ENCODE data around the gene RPS6KC1. TPM values are rescaled to one million over a fixed set of nuclear protein-coding genes. Genes with fewer than 3 reads are reported as not detected.
A peak's percentile ranks its signal among the peaks of the same experiment; 100 is the strongest.

The RPS6KC1 gene
- total and polyA plus RNA-seq, 9 of the 15 experiments (the other 6 are each of a cell fraction or from before 2014, with no cell fraction given): 4.3 to 34.6 (median 20.9) TPM

GRCh38 chr1:213054733-213055591, 3.9 kb downstream of the RPS6KC1 start (continued):
- TF ChIP-seq, protein P1, sequence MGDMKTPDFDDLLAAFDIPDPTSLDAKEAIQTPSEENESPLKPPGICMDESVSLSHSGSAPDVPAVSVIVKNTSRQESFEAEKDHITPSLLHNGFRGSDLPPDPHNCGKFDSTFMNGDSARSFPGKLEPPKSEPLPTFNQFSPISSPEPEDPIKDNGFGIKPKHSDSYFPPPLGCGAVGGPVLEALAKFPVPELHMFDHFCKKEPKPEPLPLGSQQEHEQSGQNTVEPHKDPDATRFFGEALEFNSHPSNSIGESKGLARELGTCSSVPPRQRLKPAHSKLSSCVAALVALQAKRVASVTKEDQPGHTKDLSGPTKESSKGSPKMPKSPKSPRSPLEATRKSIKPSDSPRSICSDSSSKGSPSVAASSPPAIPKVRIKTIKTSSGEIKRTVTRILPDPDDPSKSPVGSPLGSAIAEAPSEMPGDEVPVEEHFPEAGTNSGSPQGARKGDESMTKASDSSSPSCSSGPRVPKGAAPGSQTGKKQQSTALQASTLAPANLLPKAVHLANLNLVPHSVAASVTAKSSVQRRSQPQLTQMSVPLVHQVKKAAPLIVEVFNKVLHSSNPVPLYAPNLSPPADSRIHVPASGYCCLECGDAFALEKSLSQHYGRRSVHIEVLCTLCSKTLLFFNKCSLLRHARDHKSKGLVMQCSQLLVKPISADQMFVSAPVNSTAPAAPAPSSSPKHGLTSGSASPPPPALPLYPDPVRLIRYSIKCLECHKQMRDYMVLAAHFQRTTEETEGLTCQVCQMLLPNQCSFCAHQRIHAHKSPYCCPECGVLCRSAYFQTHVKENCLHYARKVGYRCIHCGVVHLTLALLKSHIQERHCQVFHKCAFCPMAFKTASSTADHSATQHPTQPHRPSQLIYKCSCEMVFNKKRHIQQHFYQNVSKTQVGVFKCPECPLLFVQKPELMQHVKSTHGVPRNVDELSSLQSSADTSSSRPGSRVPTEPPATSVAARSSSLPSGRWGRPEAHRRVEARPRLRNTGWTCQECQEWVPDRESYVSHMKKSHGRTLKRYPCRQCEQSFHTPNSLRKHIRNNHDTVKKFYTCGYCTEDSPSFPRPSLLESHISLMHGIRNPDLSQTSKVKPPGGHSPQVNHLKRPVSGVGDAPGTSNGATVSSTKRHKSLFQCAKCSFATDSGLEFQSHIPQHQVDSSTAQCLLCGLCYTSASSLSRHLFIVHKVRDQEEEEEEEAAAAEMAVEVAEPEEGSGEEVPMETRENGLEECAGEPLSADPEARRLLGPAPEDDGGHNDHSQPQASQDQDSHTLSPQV (IDR thresholded peaks at IDR 0.05): peak; percentile 43; the same call in 1 of the 2 replicates
- peak; percentile 77; the same call in 1 of the 2 replicates for TF ChIP-seq BACH1 (tag; IDR thresholded peaks at IDR 0.05)
- TF ChIP-seq, protein P2, sequence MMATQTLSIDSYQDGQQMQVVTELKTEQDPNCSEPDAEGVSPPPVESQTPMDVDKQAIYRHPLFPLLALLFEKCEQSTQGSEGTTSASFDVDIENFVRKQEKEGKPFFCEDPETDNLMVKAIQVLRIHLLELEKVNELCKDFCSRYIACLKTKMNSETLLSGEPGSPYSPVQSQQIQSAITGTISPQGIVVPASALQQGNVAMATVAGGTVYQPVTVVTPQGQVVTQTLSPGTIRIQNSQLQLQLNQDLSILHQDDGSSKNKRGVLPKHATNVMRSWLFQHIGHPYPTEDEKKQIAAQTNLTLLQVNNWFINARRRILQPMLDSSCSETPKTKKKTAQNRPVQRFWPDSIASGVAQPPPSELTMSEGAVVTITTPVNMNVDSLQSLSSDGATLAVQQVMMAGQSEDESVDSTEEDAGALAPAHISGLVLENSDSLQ (IDR thresholded peaks at IDR 0.05): peak; percentile 92
- TF ChIP-seq EHMT2 (IDR thresholded peaks at IDR 0.05): 0 out of 2 replicates have a peak, but pooled peaks have one; percentile 27
- peak; percentile 61 for TF ChIP-seq MYC (IDR thresholded peaks at IDR 0.05; ENCODE audit: low read depth, low read length)
- no peak for TF ChIP-seq MYC (CRISPR knock-in tag; IDR thresholded peaks at IDR 0.05; ENCODE audit: borderline replicate concordance, low read depth)
- TF ChIP-seq ATF1 (CRISPR knock-in tag; IDR thresholded peaks at IDR 0.05): no peak
- TF ChIP-seq ATF1 (tag; IDR thresholded peaks at IDR 0.05): peak; percentile 23; the same call in 1 of the 2 replicates
- peak; percentile 59; the same call in 1 of the 2 replicates for TF ChIP-seq SMARCC2 (IDR thresholded peaks at IDR 0.05; ENCODE audit: low read depth)
- peak; percentile 49; the same call in 1 of the 2 replicates for TF ChIP-seq ZNF384 (IDR thresholded peaks at IDR 0.05; ENCODE audit: low read depth, low read length)
- TF ChIP-seq HNRNPLL (IDR thresholded peaks at IDR 0.05; ENCODE audit: low read depth, low read length, poor library complexity, severe bottlenecking): no peak
- peak; percentile 35; the same call in 1 of the 2 replicates for TF ChIP-seq POLR2AphosphoS5 (IDR thresholded peaks at IDR 0.05; ENCODE audit: control insufficient read depth, insufficient read depth, low read depth, low read length)
- peak; percentile 36; the same call in 1 of the 2 replicates for TF ChIP-seq ATF7 (IDR thresholded peaks at IDR 0.05)
- peak in 1 of 2 experiments; percentile 84; a peak in 1 of 3 replicates for TF ChIP-seq CBX3 (IDR thresholded peaks at IDR 0.05; ENCODE audit: borderline replicate concordance in 1 of 2, low read length in 2 of 2)
- peak; percentile 16 to 70; a peak in 2 of 4 replicates for TF ChIP-seq KDM1A (IDR thresholded peaks at IDR 0.05)
- TF ChIP-seq NFE2L1 (tag; IDR thresholded peaks at IDR 0.05; ENCODE audit: borderline replicate concordance, low read depth): peak; percentile 78
- TF ChIP-seq ZNF124 (CRISPR knock-in tag; IDR thresholded peaks at IDR 0.05): no peak
- TF ChIP-seq SMARCB1 (IDR thresholded peaks at IDR 0.05; ENCODE audit: insufficient read length, low read depth): peak; percentile 95
- TF ChIP-seq CBFA2T3 (IDR thresholded peaks at IDR 0.05): peak; percentile 77
- TF ChIP-seq GTF2A2 (tag; IDR thresholded peaks at IDR 0.05): no peak
- peak; percentile 54; the same call in 1 of the 2 replicates for TF ChIP-seq PML (IDR thresholded peaks at IDR 0.05; ENCODE audit: low read length)
- TF ChIP-seq SMARCA4 (IDR thresholded peaks at IDR 0.05): peak; percentile 87
- no peak for TF ChIP-seq SIRT6 (IDR thresholded peaks at IDR 0.05; ENCODE audit: low read depth, low read length)
- no peak for TF ChIP-seq BCOR (IDR thresholded peaks at IDR 0.05)
- no peak for TF ChIP-seq CC2D1A (IDR thresholded peaks at IDR 0.05)
- peak; percentile 48; the same call in 1 of the 2 replicates for TF ChIP-seq CBFA2T2 (conservative IDR thresholded peaks at IDR 0.05)

All from K562 (cell line).